Choroid plexus epithelial cell (primary cell): ENCODE results near the gene GHRL.

ENCODE experiments used
- DNase-seq: peaks from one replicate; pipeline ENCODE4 v3.0.0-alpha.2; 2010; ENCODE audit warnings: low read depth
- H3K4me3 ChIP-seq: 2 replicates; pipeline ENCODE4 v1.5.1; 2011; ENCODE audit warnings: low read depth, mild to moderate bottlenecking, control low read depth, low read length, moderate library complexity
- TF ChIP-seq, protein P1 (sequence below): conservative IDR thresholded peaks from 2 replicates; pipeline ENCODE4 v1.5.1; 2011; ENCODE audit warnings: low read depth, mild to moderate bottlenecking, control low read depth, inconsistent platforms, low read length, moderate library complexity

GHRL gene

DNA sequence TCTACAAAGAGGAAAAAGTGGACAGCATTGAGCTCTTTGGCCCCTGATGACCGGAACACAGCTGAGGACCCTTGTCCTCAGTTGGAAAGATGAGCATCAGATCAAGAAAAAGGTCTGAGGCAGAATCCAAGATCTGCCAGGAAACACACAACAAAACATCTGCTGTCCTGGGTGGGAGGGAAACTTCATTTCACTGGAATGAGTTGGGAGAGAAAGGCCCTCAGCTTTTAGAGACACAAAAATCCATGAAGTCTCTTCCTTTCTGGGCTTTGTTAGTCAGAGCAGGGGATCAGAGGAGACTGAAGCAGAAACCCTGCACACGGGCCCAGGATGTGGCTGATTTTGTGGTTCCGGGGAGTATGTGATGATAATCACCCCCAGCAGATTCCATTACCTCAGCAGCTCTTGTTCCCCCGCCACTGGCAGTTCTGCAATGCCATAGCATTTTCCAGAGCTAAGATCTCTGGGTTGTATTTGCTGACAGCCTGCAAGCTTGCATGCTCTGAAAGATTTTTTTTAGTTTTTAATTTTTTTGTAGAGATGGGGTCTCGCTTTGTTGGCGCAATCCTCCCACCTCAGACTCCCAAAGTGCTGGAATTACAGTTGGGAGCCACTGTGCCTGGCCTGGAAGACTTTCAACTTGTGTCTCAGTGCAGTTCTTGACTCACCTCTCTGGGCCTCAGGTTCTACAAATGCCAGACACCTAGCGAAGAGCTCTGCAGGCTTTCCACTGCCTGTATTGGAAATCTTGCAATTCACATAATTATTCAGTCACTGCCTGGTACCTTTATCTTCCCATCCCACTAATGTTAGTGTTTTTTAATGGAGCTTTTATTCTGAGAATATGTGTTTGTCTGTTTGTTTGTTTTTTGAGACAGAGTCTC lies 50.3 kb downstream of the GHRL start:
- DNase-seq, result peak; percentile 77
- H3K4me3 ChIP-seq, result no peak overlapping the region
- TF ChIP-seq, protein P1, sequence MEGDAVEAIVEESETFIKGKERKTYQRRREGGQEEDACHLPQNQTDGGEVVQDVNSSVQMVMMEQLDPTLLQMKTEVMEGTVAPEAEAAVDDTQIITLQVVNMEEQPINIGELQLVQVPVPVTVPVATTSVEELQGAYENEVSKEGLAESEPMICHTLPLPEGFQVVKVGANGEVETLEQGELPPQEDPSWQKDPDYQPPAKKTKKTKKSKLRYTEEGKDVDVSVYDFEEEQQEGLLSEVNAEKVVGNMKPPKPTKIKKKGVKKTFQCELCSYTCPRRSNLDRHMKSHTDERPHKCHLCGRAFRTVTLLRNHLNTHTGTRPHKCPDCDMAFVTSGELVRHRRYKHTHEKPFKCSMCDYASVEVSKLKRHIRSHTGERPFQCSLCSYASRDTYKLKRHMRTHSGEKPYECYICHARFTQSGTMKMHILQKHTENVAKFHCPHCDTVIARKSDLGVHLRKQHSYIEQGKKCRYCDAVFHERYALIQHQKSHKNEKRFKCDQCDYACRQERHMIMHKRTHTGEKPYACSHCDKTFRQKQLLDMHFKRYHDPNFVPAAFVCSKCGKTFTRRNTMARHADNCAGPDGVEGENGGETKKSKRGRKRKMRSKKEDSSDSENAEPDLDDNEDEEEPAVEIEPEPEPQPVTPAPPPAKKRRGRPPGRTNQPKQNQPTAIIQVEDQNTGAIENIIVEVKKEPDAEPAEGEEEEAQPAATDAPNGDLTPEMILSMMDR, result no peak

DNA sequence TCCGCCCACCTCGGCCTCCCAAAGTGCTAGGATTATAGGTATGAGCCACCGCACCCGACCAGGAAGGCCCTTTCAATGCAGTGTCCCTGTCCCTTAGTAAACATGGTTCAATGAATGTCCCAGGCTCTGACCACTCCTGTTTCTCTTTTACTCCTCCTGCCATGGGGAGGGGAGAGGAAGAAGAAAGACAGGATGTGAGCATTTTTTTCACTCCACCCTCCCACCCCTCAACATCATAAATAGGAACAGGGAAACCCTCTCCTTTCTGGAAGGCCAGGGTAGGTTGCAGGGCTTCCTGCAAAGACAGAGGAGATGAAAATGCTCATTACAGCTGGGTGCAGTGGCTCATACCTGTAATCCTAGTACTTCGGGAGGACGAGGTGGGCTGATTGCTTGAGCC lies 51.9 kb downstream of the GHRL start:
- TF ChIP-seq, protein P1, result no peak
- no peak overlapping the region for H3K4me3 ChIP-seq
- DNase-seq, result no peak

DNA sequence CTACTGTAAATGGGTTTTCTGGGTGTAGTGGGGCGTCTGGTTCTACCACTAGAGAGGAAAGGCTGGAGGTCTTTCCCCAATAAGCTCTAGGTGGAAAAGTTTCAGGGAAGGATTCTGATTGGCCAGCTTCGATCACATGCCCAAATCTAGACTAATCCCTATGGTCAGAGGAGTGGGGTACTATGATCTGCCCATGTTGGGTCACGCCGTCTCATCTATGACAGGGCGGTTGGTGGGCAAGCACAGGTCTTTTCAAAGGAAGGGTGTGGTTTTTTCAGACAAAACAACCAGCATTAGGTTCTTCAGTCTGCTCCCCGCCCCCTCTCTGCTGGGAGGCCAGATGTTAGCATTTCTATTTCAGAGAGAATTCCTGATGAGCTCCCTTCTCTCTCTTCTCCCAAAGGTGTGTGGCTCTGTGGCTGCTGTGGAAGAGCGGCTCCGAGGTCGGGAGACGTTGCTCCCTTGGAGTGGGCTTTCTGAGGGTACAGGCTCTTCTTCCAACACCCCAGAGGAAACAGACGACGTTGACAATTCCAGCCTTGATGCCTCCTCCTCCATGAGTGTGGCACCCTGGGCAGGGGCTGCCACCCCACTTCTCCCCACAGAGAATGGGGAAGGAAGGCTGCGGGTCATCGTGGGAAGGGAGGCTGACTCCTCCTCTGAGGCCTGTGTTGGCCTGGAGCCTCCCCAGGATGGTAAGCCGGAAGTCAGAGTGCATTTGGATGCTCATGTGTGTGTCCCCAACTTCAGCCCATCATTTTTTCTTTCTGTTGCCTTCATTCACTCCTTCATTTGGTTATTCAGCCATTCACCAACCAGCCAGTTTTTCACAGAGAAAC lies 54.2 kb downstream of the GHRL start:
- no peak overlapping the region for H3K4me3 ChIP-seq
- no peak for DNase-seq
- TF ChIP-seq, protein P1, result no peak
